HuH-7.5 (cell line): ENCODE measurements around the gene JAZF1.

ENCODE experiments used
- DNase-seq: peaks from one replicate; pipeline ENCODE4 v3.0.0; 2011; ENCODE audit warnings: low spot score

JAZF1 gene

GRCh38 chr7:28165961-28166955 lies 14.3 kb downstream of the JAZF1 start:
- no peak for DNase-seq

GRCh38 chr7:28165261-28165660 lies 15.3 kb downstream of the JAZF1 start:
- no peak for DNase-seq

- DNase-seq: no peak
Observed at GRCh38 chr7:28163949-28164348, 16.6 kb downstream of the JAZF1 start.

GRCh38 chr7:28161331-28161730 lies 19.3 kb downstream of the JAZF1 start:
- no peak for DNase-seq

GRCh38 chr7:28160551-28160991 lies 20.0 kb downstream of the JAZF1 start:
- DNase-seq: no peak

- no peak for DNase-seq
Observed at GRCh38 chr7:28157831-28158416, 22.7 kb downstream of the JAZF1 start.

GRCh38 chr7:28157076-28157745 lies 23.4 kb downstream of the JAZF1 start:
- DNase-seq: no peak

- no peak for DNase-seq
Observed at GRCh38 chr7:28156401-28156800, 24.2 kb downstream of the JAZF1 start.

- no peak for DNase-seq
Observed at GRCh38 chr7:28155964-28156363, 24.6 kb downstream of the JAZF1 start.

GRCh38 chr7:28155019-28155660 lies 25.5 kb downstream of the JAZF1 start:
- DNase-seq: no peak

- no peak for DNase-seq
Observed at GRCh38 chr7:28152594-28152993, 28.0 kb downstream of the JAZF1 start.

GRCh38 chr7:28151965-28152364 lies 28.6 kb downstream of the JAZF1 start:
- DNase-seq: no peak

GRCh38 chr7:28149291-28150101 lies 31.1 kb downstream of the JAZF1 start:
- DNase-seq: no peak

GRCh38 chr7:28145931-28146330 lies 34.7 kb downstream of the JAZF1 start:
- no peak for DNase-seq

GRCh38 chr7:28145090-28145626 lies 35.4 kb downstream of the JAZF1 start:
- DNase-seq: no peak

- DNase-seq: peak; percentile 27
Observed at GRCh38 chr7:28144266-28144665, 36.3 kb downstream of the JAZF1 start.

- DNase-seq: no peak
Observed at GRCh38 chr7:28142650-28143049, 37.9 kb downstream of the JAZF1 start.

GRCh38 chr7:28140979-28141378 lies 39.6 kb downstream of the JAZF1 start:
- DNase-seq: no peak

- DNase-seq: no peak
Observed at GRCh38 chr7:28138837-28139236, 41.8 kb downstream of the JAZF1 start.

GRCh38 chr7:28137463-28137862 lies 43.1 kb downstream of the JAZF1 start:
- DNase-seq: no peak

- DNase-seq: no peak
Observed at GRCh38 chr7:28136885-28137284, 43.7 kb downstream of the JAZF1 start.
